HG03064 (cell line): ENCODE results near the gene POMGNT1.

Source experiments
- ATAC-seq: cut with Tn5 transposase; IDR thresholded peaks from one replicate; pipeline ENCODE4 v1.9.1; 2021; ENCODE audit warnings: low read depth; ENCODE audit not compliant: unreplicated experiment

Gene POMGNT1

DNA sequence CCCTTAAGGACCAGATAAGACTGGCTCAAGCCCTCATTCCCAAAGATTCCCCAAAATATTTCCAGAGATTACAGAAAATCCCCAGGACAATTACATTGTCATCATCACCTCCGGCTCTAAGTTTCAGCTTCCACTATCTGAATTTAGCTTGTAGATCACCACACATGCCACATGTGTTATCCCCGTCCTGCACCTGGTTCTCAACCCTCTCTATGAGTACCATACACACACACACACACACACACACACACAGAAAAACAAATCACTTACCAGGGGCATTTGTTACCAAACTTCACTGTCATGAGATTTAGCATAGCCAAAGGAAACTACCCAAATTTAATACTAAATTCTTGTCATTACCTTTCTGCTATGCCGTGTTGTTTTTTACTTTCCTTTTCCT, 38.7 kb downstream of the POMGNT1 start:
- no peak for ATAC-seq

GRCh38 chr1:46158312-46159281, 39.6 kb downstream of the POMGNT1 start:
- ATAC-seq, result peak; percentile 88

DNA sequence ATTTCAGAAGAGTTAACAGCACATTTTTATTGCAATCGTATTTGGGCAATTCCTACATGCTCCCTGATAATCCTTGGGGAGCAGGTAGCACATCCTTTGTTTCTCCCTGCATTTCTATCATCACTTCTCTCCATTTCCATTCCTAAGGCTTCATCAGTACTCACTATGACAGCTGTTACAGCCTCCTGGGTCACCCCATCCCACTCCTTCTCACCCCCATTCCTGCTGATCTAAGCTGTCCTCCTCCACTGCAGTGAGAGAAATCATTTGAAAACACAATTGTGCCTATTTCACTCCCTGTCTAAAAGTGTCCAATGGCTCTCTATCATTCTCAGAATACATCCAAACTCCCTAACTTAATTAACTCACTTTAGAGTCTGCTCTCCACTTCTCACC, 40.3 kb downstream of the POMGNT1 start:
- no peak for ATAC-seq

- ATAC-seq, result no peak
These were observed 44.5 kb downstream of the POMGNT1 start for GRCh38 chr1:46153732-46154131.

- no peak for ATAC-seq
These were observed 45.0 kb downstream of the POMGNT1 start for GRCh38 chr1:46153228-46153627.

DNA sequence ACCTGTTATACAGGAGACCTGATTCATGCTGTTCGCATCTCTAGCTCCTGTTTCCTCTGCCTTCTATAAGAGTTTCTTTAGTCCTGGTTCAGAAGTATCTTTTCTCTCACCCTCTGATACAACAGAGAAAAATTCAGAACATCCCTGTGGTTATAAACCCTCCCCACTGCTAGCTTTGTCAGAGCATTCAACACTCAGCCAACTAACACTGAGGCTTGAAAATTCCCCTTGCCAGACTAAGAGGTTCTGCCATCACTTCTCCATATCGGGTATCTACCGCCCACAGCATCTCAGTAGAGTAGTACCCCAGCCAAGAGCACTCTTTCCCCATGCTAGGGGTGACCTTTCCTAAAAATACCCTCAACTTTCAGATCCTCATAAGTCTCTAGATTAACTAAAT, 46.2 kb downstream of the POMGNT1 start:
- no peak for ATAC-seq

- ATAC-seq, result no peak
These were observed 48.1 kb downstream of the POMGNT1 start for GRCh38 chr1:46150085-46150484.

- ATAC-seq, result no peak
These were observed 49.9 kb downstream of the POMGNT1 start for GRCh38 chr1:46148318-46148717.
